DOHH2 (cell line): ENCODE measurements around the gene SEC22C.

Source experiments
- CTCF ChIP-seq: fragments of 200-600 bp; sonication (generic); IDR thresholded peaks from one replicate; pipeline ENCODE4 v1.5.1; 2014; ENCODE audit warnings: antibody characterized with exemption, mild to moderate bottlenecking, low read depth, low read length; ENCODE audit not compliant: poor library complexity, severe bottlenecking
- EZH2phosphoT487 ChIP-seq: fragments of 200-600 bp; sonication (generic); IDR thresholded peaks from 2 replicates; pipeline ENCODE4 v1.6.1; 2017; ENCODE audit warnings: borderline replicate concordance, mild to moderate bottlenecking, antibody characterized with exemption, low read length, moderate library complexity, mixed read lengths

DNA sequence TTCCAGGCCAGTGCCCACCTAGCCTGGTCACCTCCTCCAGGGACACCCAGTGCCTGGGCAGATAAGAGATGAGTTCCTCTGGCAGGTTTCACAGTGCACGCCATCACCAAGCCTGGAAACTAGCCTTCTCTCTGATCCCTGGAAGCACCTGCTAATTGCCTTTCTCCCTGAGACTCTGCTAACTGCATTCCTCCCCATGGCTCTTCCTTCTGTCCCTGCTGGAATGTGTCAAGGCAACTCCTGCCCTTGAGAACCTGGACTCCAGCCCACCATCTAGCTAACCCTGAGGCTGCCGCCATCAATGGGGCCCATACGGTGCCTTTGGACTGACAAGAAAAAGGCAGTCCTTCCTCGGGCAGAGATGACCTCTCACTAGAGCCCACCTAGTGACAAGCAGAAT, 60.9 kb downstream of the SEC22C start:
- no peak for TF ChIP-seq CTCF
- TF ChIP-seq EZH2phosphoT487 = no peak
